Suprapubic skin (tissue), 4 donors: Measurements from ENCODE around the gene MED29. TPM values are rescaled to one million over a fixed set of nuclear protein-coding genes. Genes with fewer than 3 reads are reported as not detected.

Experiments
- DNase-seq, 2 donors: peaks; one replicate each; pipeline ENCODE4 v3.0.0-alpha.2; 2019; ENCODE audit warnings: low spot score in 2 of 2
- H3K27ac ChIP-seq: fragments of 200-600 bp; sonication (generic); one replicate; pipeline ENCODE4 v1.5.1; 2019
- H3K27me3 ChIP-seq: fragments of 200-600 bp; sonication (generic); one replicate; pipeline ENCODE4 v1.5.1; 2019
- H3K36me3 ChIP-seq: fragments of 200-600 bp; sonication (generic); one replicate; pipeline ENCODE4 v1.5.1; 2019
- H3K4me1 ChIP-seq: fragments of 200-600 bp; sonication (generic); one replicate; pipeline ENCODE4 v1.5.1; 2019
- H3K4me3 ChIP-seq: fragments of 200-600 bp; sonication (generic); one replicate; pipeline ENCODE4 v1.5.1; 2019; ENCODE audit warnings: mild to moderate bottlenecking
- H3K9me3 ChIP-seq: fragments of 200-600 bp; sonication (generic); one replicate; pipeline ENCODE4 v1.5.1; 2019
- EP300 ChIP-seq: sonication (generic); formaldehyde crosslinking; IDR thresholded peaks from one replicate; pipeline ENCODE4 v1.6.1; 2017; ENCODE audit warnings: antibody characterized with exemption
- POLR2A ChIP-seq, 2 donors: fragments of 450-650 bp; IDR thresholded peaks; one replicate each; pipeline ENCODE4 v1.6.1; 2017; ENCODE audit warnings: antibody characterized with exemption in 2 of 2, mild to moderate bottlenecking in 2 of 2, moderate library complexity in 2 of 2
- POLR2AphosphoS5 ChIP-seq, 3 donors: sonication (generic); formaldehyde crosslinking; IDR thresholded peaks; one replicate each; pipeline ENCODE4 v1.6.1; 2017; ENCODE audit warnings: antibody characterized with exemption in 3 of 3
- WGBS: methylation state at CpG from one replicate; pipeline ENCODE4 v1.1.5; 2018; 5-methylcytosine and 5-hydroxymethylcytosine counted together
- total RNA-seq, 4 donors: library from RNA; depleted of rRNA; stranded (reverse); fragments of >200 nt; gene quantifications; one replicate each; pipeline ENCODE4 v1.1.0, GENCODE V29; 2016
- TF ChIP-seq, protein P1 (sequence below), 2 donors: fragments of 200-600 bp in 1 of 2; fragments of 450-650 bp in 1 of 2; sonication (generic) in 1 of 2; IDR thresholded peaks; one replicate each; pipeline ENCODE4 v1.5.1; 2016 to 2019; ENCODE audit warnings: antibody characterized with exemption in 2 of 2, mild to moderate bottlenecking in 1 of 2, moderate library complexity in 1 of 2

Gene MED29
- total RNA-seq, 4 donors from 2014 or later = 36.3 to 57.8 (median 48.0) TPM

DNA sequence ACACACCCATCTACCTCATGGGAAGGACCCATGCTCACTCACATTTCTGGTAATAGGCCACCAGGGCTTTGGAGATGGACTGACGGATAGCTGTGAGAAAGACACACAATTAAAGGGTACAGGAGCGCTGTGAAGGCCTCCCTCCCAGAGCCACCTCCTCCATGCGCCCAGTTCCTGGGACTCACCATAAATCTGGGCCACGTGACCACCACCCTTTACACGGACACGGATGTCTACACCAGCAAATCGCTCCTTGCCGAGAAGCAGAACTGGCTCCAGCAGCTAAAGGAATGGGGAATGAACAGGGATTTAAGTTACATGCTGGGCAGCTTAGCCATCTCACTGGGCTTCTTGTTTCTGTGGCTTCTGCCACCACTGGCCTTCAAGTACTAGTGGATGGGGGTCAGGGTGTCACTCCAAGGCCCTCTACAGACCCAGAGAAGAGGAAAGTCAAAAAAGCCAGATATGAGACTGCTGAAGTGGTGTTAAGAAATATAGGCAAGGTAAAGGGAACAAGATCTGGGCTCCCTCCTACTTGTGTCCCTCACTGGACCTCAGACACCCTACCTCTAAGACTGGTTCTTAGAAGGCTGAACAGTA, 42.4 kb downstream of the MED29 start:
- no peaks in the 10 kb centered on the region for H3K9me3 ChIP-seq
- no peak for DNase-seq
- H3K36me3 ChIP-seq = peaks cover 32% of the 10 kb centered on the region
- peaks cover 39% of the 10 kb centered on the region for H3K4me1 ChIP-seq
- no peaks in the 10 kb centered on the region for H3K27me3 ChIP-seq
- H3K4me3 ChIP-seq = no peak overlapping the region
- TF ChIP-seq POLR2A (IDR thresholded peaks at IDR 0.05) = no peak
- no peak for TF ChIP-seq EP300
- WGBS = 97% methylated on average over 8 of the region's 8 CpGs
- H3K27ac ChIP-seq = no peak overlapping the region

DNA sequence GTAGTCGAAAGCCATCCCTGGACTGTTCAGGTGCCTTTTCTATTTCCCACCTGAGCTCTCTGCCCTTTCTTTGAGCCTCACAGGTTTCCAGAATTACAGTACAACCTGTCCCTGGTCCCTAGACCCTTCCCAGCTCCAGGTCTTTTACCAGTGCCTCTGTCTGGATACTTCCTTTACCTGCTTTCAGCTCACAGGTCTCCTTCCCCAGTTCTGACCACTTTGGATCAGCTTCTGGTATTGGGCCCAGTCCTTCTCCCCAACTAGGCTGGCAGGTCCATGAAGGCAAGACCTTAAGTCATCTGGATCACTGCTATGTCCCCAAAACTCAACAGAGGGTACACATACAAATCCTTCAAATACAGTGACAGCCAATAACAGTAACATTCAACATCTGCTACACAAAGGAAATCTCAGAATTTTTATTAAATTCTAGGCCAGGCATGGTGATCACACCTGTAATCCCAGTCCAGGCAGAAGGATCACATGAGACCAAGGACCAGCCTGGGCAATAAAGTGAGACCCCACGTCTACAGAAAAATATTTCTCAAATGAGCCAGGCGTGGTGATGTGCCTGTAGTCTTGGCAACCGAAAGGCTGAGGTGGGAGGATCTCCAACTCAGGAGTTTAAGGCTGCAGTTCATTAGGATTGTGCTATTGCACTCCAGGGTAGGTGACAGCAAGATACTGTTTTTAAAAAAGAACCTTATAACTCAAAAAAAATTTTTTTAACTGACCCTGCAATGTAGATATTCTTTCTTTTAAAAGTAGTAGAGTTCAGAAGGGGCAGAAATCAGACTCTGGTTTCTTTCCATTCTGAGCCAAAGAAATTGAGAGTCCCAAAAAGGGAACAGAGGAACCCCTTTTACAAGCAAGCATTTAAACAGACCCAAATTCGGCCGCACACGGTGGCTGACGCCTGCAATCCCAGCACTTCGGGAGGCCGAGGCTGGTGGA, 43.2 kb downstream of the MED29 start:
- Histone ChIP-seq H3K27ac (peak overlapping the region; percentile 89), H3K27me3 (no peaks in the 10 kb centered on the region), H3K4me3 (peak overlapping the region; percentile 89), H3K9me3 (no peaks in the 10 kb centered on the region), H3K36me3 (peaks cover 32% of the 10 kb centered on the region), H3K4me1 (peaks cover 36% of the 10 kb centered on the region)
- no peak for TF ChIP-seq POLR2AphosphoS5 (IDR thresholded peaks at IDR 0.05)
- TF ChIP-seq, protein P1, sequence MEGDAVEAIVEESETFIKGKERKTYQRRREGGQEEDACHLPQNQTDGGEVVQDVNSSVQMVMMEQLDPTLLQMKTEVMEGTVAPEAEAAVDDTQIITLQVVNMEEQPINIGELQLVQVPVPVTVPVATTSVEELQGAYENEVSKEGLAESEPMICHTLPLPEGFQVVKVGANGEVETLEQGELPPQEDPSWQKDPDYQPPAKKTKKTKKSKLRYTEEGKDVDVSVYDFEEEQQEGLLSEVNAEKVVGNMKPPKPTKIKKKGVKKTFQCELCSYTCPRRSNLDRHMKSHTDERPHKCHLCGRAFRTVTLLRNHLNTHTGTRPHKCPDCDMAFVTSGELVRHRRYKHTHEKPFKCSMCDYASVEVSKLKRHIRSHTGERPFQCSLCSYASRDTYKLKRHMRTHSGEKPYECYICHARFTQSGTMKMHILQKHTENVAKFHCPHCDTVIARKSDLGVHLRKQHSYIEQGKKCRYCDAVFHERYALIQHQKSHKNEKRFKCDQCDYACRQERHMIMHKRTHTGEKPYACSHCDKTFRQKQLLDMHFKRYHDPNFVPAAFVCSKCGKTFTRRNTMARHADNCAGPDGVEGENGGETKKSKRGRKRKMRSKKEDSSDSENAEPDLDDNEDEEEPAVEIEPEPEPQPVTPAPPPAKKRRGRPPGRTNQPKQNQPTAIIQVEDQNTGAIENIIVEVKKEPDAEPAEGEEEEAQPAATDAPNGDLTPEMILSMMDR (IDR thresholded peaks at IDR 0.05) = no peak
- no peak for TF ChIP-seq POLR2A (IDR thresholded peaks at IDR 0.05)
- no peak for TF ChIP-seq EP300
- 53% methylated on average over 10 of the region's 10 CpGs for WGBS
- DNase-seq = no peak

DNA sequence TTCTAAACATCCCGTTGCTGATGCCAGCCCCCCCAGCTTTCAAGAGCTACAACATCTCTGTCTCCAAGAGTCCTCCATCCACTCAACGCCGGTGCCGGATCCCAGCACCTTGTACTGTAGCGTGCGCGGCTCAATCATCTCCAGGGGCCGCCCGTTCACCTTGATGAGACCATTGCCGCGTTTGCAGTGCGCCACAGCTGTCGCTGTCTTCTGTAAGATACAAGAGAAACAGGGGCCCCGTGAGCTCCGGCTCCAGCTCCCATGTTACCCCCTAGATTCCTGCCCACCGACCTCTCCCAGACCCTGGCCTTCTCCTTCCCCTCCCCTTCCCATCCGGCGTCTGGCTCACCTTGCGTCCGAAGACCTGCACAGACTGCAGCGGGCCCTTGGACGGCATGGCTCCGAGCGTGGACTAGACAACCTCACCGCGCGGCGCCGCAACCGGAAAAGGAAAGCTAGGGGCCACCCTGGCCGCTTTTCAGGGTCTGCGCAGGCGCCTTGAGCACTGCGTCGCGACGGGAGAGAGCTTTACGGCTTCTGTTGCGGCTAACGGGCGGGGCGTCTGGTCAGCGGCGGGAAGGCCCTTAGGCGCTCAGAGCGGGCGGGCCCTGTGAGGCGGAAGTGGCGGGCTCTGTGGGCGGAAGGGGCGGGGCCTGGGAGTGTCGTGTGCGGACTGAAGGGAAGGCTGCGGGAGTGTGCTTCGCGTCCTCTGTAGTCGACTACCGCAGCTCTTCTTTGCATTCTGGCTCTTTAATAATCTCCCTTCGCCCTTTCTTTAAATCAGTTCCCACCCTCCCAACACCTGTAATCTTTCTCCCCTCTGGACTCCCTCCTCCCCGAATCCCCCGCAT, 44.5 kb downstream of the MED29 start, which contains the start of gene RPS16:
Gene RPS16 (minus strand): TSS at position 451 of the 851 bp plus-strand sequence. CDS start 54 bp downstream, at position 397.
- DNase-seq = peak; percentile 99
- Histone ChIP-seq H3K27ac (peak within 1 kb of the TSS; percentile 89), H3K4me1 (peaks cover 39% of the 10 kb centered on the region), H3K9me3 (no peaks in the 10 kb centered on the region), H3K36me3 (peaks cover 32% of the 10 kb centered on the region), H3K27me3 (no peaks in the 10 kb centered on the region), H3K4me3 (peak within 1 kb of the TSS; percentile 89)
- TF ChIP-seq POLR2AphosphoS5 (IDR thresholded peaks at IDR 0.05) (peak; percentile 95 to 97 (median 97)), POLR2A (IDR thresholded peaks at IDR 0.05) (peak; percentile 84 to 93), EP300 (no peak)
- 0% methylated on average over 31 of the region's 61 CpGs for WGBS

- Histone ChIP-seq H3K4me3 (peak overlapping the region; percentile 89), H3K36me3 (peaks cover 32% of the 10 kb centered on the region), H3K27me3 (no peaks in the 10 kb centered on the region), H3K9me3 (no peaks in the 10 kb centered on the region), H3K27ac (peak overlapping the region; percentile 82), H3K4me1 (peaks cover 37% of the 10 kb centered on the region)
- 13% methylated on average over 2 of the region's 2 CpGs for WGBS
- no peak for DNase-seq
- TF ChIP-seq, protein P1 (IDR thresholded peaks at IDR 0.05) = no peak
- TF ChIP-seq EP300 = no peak
- no peak for TF ChIP-seq POLR2A (IDR thresholded peaks at IDR 0.05)
- no peak for TF ChIP-seq POLR2AphosphoS5 (IDR thresholded peaks at IDR 0.05)
Observed at GRCh38 chr19:39436350-39436716, 45.2 kb downstream of the MED29 start.

DNA sequence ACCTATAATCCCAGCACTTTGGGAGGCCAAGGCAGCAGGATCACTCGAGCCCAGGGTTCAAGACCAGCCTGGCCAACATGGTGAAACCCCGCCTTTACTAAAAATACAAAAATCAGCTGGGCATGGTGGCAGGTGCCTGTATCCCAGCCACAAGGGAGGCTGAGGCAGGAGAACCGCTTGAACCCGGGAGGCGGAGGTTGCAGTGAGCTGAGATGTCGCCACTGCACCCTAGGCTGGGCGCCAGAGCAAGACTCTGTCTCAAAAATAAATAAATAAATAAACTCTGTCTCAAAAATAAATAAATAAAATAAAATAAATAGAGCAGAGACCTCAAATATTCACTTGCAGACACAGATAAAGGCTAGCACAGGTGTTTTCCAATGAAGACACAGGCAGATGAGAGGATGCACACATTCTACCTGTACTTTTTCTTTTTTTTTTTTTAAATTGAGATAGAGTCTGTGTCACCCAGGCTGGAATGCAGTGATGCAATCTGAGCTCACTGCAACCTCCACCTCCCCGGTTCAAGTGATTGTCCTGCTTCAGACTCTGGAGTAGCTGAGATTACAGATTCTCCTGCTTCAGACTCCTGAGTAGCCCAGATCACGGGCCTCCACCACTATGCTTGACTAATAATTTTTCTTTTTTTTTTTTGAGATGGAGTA, 47.2 kb downstream of the MED29 start:
- whole genome bisulfite sequencing = 84% methylated on average over 9 of the region's 9 CpGs

More for the DNA sequence above, 47.2 kb downstream of the MED29 start:
- DNase-seq = no peak
- H3K4me1 ChIP-seq = peaks cover 36% of the 10 kb centered on the region
- H3K9me3 ChIP-seq = no peaks in the 10 kb centered on the region
- TF ChIP-seq POLR2A (IDR thresholded peaks at IDR 0.05) (no peak), EP300 (no peak), POLR2AphosphoS5 (IDR thresholded peaks at IDR 0.05) (no peak)
- TF ChIP-seq, protein P1 (IDR thresholded peaks at IDR 0.05) = no peak
- H3K36me3 ChIP-seq = peaks cover 14% of the 10 kb centered on the region
- H3K4me3 ChIP-seq = no peak overlapping the region
- H3K27me3 ChIP-seq = no peaks in the 10 kb centered on the region
- no peak overlapping the region for H3K27ac ChIP-seq
